HG02943 (cell line): ENCODE measurements around the gene RAI14.

Experiments used
- ATAC-seq: cut with Tn5 transposase; IDR thresholded peaks from one replicate; pipeline ENCODE4 v1.9.1; 2021; ENCODE audit warnings: mild to moderate bottlenecking, low read depth, moderate library complexity; ENCODE audit not compliant: unreplicated experiment

Gene RAI14

DNA sequence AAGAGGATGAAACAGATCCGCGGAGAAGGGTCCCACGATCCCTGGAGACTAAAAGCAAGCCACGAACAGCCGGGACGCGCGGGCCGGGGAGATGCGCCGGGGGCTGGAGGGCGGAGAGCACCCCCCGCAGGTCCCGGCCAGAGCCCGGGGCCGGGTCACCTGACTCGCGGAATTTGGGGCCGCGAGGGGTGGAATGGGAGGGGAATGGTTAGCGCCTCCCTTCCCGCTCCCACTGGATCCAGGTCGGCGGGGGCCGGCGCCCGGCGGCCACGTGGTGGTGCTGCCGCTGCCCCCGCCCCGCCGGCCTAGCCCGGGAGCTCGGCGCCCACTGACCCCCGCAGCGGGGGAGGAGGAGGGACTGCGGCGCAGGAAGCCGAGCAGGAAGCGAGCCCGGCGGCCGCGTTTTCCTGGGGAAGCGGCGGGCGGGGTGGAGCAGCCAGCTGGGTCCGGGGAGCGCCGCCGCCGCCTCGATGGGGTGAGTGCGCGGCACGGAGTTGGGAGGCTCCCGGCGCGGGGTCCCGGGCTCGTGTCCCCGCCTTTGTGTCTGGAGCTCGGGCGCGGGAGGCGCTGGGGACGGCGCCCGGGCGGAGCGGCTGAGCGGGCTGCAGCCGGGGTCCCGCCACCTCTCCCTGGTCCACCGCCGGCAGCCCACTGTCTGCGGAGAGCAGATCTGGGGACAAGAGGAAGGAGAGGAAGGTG, at the start of gene RAI14:
Gene RAI14 (plus strand): TSS at position 328 of the 699 bp plus-strand sequence. CDS start 30,592 bp downstream, outside the sequence.
- no peak for ATAC-seq

GRCh38 chr5:34608368-34608767, 47.8 kb upstream of the RAI14 start:
- no peak for ATAC-seq

- ATAC-seq: no peak
Measured at GRCh38 chr5:34608859-34609648, 47.1 kb upstream of the RAI14 start.

- ATAC-seq: no peak
Measured at GRCh38 chr5:34609951-34610441, 46.1 kb upstream of the RAI14 start.

DNA sequence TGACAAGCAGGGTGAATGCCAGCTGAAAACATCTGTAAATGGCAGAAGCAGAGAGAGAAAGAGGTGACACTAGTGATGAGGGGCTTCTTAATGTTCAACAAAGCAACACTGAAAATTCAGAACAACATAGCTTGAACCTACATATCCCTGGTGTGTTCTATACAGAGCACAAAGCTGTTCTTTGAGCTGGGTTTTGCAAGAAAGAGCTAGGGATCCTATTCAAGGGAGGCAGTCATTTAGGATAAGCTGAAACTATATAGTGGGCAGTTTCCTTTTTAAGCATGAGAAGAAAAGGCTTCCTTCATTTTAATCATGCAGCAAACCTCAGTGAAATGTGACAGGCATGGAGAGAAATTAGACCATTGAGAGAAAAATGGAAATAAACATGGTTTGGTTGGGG, 45.6 kb upstream of the RAI14 start:
- ATAC-seq: no peak

GRCh38 chr5:34611464-34612415, 44.4 kb upstream of the RAI14 start:
- ATAC-seq: no peak

- no peak for ATAC-seq
Measured at GRCh38 chr5:34616651-34617050, 39.5 kb upstream of the RAI14 start.

DNA sequence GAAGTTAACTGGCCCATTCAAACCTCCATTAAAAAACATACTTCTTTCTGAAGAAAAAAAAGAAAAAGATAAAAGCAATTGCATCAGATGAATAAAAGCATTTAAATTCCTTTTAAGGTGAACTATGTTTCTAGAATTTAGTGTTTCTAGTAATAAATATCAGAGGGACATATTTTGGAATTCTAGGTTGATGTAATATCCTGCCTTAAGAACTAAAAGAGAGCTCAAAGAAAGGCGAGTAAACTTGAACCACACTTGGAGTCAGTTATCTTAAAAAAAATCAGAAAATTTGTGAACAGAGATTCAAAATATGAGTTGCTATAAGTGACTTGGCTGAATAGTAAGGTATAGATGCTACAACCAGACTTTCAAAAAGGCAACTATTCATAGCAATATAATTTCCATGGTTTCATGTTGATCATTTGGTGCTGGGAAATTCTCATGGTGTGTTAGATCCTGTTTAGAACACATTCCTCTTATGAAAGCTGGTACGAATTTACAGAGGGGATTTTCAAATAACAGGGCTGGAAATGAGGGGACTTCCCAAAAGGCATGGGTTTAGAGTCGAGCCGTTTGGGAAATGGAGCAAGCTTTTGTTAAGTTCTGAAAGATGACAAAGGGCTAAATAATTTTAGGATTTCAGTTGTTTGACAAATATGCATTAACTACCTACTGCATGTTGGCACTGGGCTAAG, 37.6 kb upstream of the RAI14 start:
- no peak for ATAC-seq

DNA sequence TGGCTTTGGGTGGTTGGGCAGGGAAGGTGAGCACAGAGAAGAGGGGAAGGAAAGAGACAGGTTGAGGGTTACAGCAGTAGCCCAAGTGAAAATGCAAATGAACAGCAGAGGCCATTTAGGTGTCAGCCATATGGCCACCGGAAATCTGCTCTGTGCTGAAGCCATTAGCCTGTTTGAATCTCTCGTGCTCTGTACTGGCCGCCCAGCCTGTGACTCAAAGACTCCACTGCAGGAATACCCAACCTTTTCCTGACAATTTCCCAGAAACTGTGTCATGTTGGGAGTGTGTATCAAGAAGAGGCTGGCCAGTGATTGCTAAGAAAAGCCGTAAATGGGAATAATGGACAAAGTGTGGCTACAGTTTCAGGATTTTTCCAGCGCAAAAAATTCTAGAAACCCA, 35.9 kb upstream of the RAI14 start:
- ATAC-seq: no peak

- ATAC-seq: no peak
Measured at GRCh38 chr5:34621277-34622097, 34.6 kb upstream of the RAI14 start.

DNA sequence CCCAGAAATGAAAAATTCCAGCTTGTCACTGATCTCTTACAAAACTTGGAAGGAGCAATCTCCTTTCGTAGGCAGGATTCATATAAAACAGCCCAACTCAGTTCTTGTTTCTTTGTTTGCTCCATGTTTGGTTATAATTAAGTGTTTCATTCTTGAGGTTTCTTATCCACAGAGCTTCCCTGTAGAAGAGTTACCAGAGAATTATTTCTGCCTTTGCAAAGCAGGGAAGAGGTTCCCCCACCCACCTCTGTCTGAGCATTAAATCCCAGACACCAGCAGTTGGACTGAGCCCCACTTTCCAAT, 34.1 kb upstream of the RAI14 start:
- ATAC-seq: no peak

DNA sequence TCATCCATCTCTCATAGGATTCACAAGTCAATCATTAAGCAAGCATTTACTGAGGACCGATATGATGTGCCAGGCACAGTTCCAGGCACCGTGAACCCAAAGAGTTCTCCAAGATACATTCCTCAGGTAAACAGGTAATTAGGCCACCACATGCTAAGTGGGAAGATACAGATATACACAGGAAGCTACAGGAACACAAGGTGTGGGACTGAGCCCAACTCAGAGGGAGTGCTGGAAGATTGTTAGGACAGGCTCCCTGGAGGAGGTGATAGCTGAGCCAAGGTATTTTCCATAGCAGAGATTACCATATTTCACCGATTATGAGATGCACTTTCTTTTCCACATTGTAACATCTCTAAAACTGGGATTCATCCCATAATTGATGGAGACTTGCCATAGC, 31.4 kb upstream of the RAI14 start:
- no peak for ATAC-seq

- no peak for ATAC-seq
Measured at GRCh38 chr5:34625246-34625645, 30.9 kb upstream of the RAI14 start.

DNA sequence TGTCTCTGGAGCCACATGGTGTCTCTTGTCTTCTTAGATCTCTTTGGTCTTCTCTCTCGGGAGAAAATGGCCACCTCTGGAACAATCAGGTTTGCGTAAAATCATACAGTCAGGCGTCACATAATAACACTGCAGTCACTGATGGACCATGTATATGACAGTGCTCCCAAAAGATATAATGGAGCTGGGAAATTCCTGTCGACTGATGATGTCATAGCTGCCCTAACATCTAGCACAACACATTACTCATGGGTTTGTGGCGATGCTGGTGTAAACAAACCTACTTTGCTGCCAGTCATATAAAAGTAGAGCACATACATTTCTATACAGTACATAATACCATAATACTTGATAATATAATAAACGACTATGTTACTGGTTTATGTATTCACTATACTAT, 30.1 kb upstream of the RAI14 start:
- ATAC-seq: no peak

- ATAC-seq: no peak
Measured at GRCh38 chr5:34626751-34627150, 29.4 kb upstream of the RAI14 start.

DNA sequence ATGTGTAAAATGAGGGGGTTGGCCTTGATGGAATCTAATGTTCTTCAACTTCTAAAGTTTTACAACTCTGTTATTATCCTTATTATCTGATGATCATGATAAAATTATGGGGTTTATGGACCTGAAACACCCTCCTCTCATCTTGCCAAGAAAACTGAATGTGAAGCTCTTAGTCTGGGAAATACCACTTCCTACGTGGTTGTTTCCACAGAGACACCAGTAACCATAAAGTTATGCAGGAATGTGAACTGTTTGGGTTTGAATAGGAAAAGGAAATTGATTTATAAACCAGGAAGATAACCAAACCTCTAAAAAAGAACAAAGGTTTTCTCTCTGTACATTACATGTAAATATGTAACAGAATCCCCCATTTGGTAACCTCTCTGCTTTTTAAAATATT, 28.3 kb upstream of the RAI14 start:
- ATAC-seq: no peak

DNA sequence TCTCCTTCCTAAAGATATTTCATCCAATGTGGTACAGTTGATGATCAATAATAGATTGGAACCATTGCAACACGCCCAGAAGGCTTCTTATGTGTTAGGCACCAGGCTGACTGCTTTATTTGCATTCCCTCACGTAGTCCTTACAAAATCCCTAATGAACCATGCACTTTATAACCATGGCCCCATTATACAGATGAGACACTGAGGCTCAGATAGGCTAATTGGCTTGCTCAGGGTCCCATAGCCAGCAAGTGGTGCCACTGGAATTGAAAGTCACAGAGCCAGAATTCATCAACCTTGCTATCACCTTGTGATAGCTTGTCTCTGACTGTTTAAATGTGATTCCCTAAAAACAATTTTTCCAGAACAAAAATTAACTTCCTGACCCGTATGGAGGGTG, 27.8 kb upstream of the RAI14 start:
- no peak for ATAC-seq

- ATAC-seq: no peak
Measured at GRCh38 chr5:34630596-34630995, 25.5 kb upstream of the RAI14 start.

- ATAC-seq: no peak
Measured at GRCh38 chr5:34632807-34633422, 23.2 kb upstream of the RAI14 start.
